A204.1 (cell line): ENCODE data around the gene CENPL.

Source experiments
- FAIRE-seq: peaks from 2 replicates; lab custom pipeline; 2012; peaks lifted over from hg19 to GRCh38; lab: Jason Lieb, UNC

Gene CENPL

DNA sequence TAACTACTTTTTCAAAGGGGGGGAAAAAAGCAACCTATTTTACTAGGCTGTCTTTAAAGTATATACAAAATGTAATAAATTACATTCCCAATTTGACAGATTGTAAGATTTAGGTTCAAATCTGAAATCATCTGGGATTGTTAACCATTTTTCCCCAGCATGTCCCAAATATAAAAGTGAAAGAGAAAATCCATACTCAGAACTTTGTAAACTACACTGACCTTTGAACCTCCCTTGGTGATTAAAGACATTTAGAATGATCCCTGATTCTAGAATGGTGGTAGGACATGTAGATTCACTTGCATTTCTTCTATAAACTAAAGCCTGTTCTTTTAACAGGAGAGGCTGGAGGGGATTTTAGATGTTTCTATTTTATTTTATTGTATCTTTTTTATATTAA is 70.9 kb downstream of the CENPL start:
- FAIRE-seq = no peak
